ENCODE data around the gene PRTN3.

The PRTN3 gene

GRCh38 chr19:840519-841206, at the start of gene PRTN3:
Gene PRTN3 (plus strand): TSS chr19:840999. CDS start chr19:841009, 10 bp downstream.
- H3K27ac Mint-ChIP-seq: no peak within 1 kb of the TSS
- no peaks in the 10 kb centered on the region for H3K36me3 Mint-ChIP-seq (ENCODE audit: low read depth)
- ATAC-seq: no peak
- H3K27me3 Mint-ChIP-seq: peaks cover 34% of the 10 kb centered on the region
- no peak within 1 kb of the TSS for H3K4me3 Mint-ChIP-seq
- H3K4me1 Mint-ChIP-seq: peaks cover 3% of the 10 kb centered on the region
- no peaks in the 10 kb centered on the region for H3K9me3 Mint-ChIP-seq
- DNase-seq: no peak

GRCh38 chr19:791007-791566, 49.7 kb upstream of the PRTN3 start:
- Mint-ChIP-seq H3K4me1 (peaks cover 2% of the 10 kb centered on the region), H3K36me3 (ENCODE audit: low read depth) (no peaks in the 10 kb centered on the region), H3K27ac (no peak overlapping the region), H3K9me3 (no peaks in the 10 kb centered on the region), H3K4me3 (no peak overlapping the region), H3K27me3 (no peaks in the 10 kb centered on the region)
- DNase-seq (no peak), ATAC-seq (no peak)

- Mint-ChIP-seq H3K4me3 (no peak overlapping the region), H3K4me1 (peaks cover 4% of the 10 kb centered on the region), H3K36me3 (ENCODE audit: low read depth) (no peaks in the 10 kb centered on the region), H3K27ac (no peak overlapping the region), H3K9me3 (no peaks in the 10 kb centered on the region), H3K27me3 (no peaks in the 10 kb centered on the region)
- DNase-seq: no peak
- no peak for ATAC-seq
Observed at GRCh38 chr19:791567-792305, 49.1 kb upstream of the PRTN3 start.

GRCh38 chr19:792306-792885, 48.4 kb upstream of the PRTN3 start:
- Mint-ChIP-seq H3K9me3 (no peaks in the 10 kb centered on the region), H3K4me1 (peaks cover 7% of the 10 kb centered on the region), H3K36me3 (ENCODE audit: low read depth) (no peaks in the 10 kb centered on the region), H3K27ac (no peak overlapping the region), H3K4me3 (no peak overlapping the region), H3K27me3 (no peaks in the 10 kb centered on the region)
- ATAC-seq (no peak), DNase-seq (no peak)

- H3K27me3 Mint-ChIP-seq: no peaks in the 10 kb centered on the region
- H3K27ac Mint-ChIP-seq: no peak overlapping the region
- ATAC-seq (no peak), DNase-seq (no peak)
- H3K9me3 Mint-ChIP-seq: no peaks in the 10 kb centered on the region
- H3K4me1 Mint-ChIP-seq: peaks cover 7% of the 10 kb centered on the region
- H3K36me3 Mint-ChIP-seq (ENCODE audit: low read depth): peaks cover 5% of the 10 kb centered on the region
- no peak overlapping the region for H3K4me3 Mint-ChIP-seq
Observed at GRCh38 chr19:793806-794205, 47.0 kb upstream of the PRTN3 start.

GRCh38 chr19:795073-795611, 45.7 kb upstream of the PRTN3 start:
- Mint-ChIP-seq H3K9me3 (no peaks in the 10 kb centered on the region), H3K4me3 (no peak overlapping the region), H3K27ac (no peak overlapping the region), H3K36me3 (ENCODE audit: low read depth) (peaks cover 18% of the 10 kb centered on the region), H3K4me1 (peaks cover 17% of the 10 kb centered on the region), H3K27me3 (no peaks in the 10 kb centered on the region)
- DNase-seq (no peak), ATAC-seq (no peak)

- no peak for ATAC-seq
Observed at GRCh38 chr19:795691-796581, 44.9 kb upstream of the PRTN3 start.

GRCh38 chr19:796692-797527, 43.9 kb upstream of the PRTN3 start, which contains the start of gene PTBP1:
Gene PTBP1 (plus strand): TSS chr19:797452. CDS start chr19:797498, 46 bp downstream.
- Mint-ChIP-seq H3K36me3 (ENCODE audit: low read depth) (peaks cover 31% of the 10 kb centered on the region), H3K4me1 (peaks cover 31% of the 10 kb centered on the region), H3K27me3 (no peaks in the 10 kb centered on the region), H3K4me3 (peak within 1 kb of the TSS; percentile 96), H3K27ac (peak within 1 kb of the TSS; percentile 98), H3K9me3 (no peaks in the 10 kb centered on the region)
- DNase-seq (peak; percentile 98), ATAC-seq (peak; percentile 82)

More at GRCh38 chr19:795691-796581, 44.9 kb upstream of the PRTN3 start:
- Mint-ChIP-seq H3K9me3 (no peaks in the 10 kb centered on the region), H3K27me3 (no peaks in the 10 kb centered on the region), H3K27ac (no peak overlapping the region), H3K4me3 (peak overlapping the region; percentile 96), H3K36me3 (ENCODE audit: low read depth) (peaks cover 23% of the 10 kb centered on the region), H3K4me1 (peaks cover 22% of the 10 kb centered on the region)
- no peak for DNase-seq

GRCh38 chr19:797528-798414, 43.0 kb upstream of the PRTN3 start:
- DNase-seq: peak; percentile 94
- H3K27me3 Mint-ChIP-seq: no peaks in the 10 kb centered on the region
- H3K4me3 Mint-ChIP-seq: peak overlapping the region; percentile 96
- H3K27ac Mint-ChIP-seq: peak overlapping the region; percentile 98
- H3K9me3 Mint-ChIP-seq: no peaks in the 10 kb centered on the region
- peak; percentile 20 for ATAC-seq
- peaks cover 36% of the 10 kb centered on the region for H3K36me3 Mint-ChIP-seq (ENCODE audit: low read depth)
- H3K4me1 Mint-ChIP-seq: peaks cover 38% of the 10 kb centered on the region

- Mint-ChIP-seq H3K27me3 (no peaks in the 10 kb centered on the region), H3K36me3 (ENCODE audit: low read depth) (peaks cover 43% of the 10 kb centered on the region), H3K4me3 (peak overlapping the region; percentile 88), H3K4me1 (peaks cover 41% of the 10 kb centered on the region), H3K27ac (peak overlapping the region; percentile 91), H3K9me3 (no peaks in the 10 kb centered on the region)
- no peak for DNase-seq
- no peak for ATAC-seq
Observed at GRCh38 chr19:798415-799075, 42.3 kb upstream of the PRTN3 start.

- Mint-ChIP-seq H3K9me3 (no peaks in the 10 kb centered on the region), H3K4me3 (peak overlapping the region; percentile 88), H3K36me3 (ENCODE audit: low read depth) (peaks cover 47% of the 10 kb centered on the region), H3K27me3 (no peaks in the 10 kb centered on the region), H3K4me1 (peaks cover 41% of the 10 kb centered on the region), H3K27ac (peak overlapping the region; percentile 87)
- ATAC-seq (no peak), DNase-seq (no peak)
Observed at GRCh38 chr19:799076-799881, 41.5 kb upstream of the PRTN3 start.
